Activated CD8-positive, alpha-beta memory T cell treated with anti-CD3 and anti-CD28 coated beads for 1 hour (primary cell): Measurements from ENCODE around the gene BCAR1.
"Not testable (repeated sequence)": the region's sequence is repeated elsewhere in the genome, so short reads cannot be mapped to it uniquely, and the experiment has no call there.

Experiments used
- DNase-seq, 2 donors: peaks; one replicate each; pipeline ENCODE4 v3.0.0-alpha.2; 2020; ENCODE audit warnings: low read depth in 1 of 2; ENCODE audit errors: extremely low read depth in 1 of 2

The BCAR1 gene, protein sequence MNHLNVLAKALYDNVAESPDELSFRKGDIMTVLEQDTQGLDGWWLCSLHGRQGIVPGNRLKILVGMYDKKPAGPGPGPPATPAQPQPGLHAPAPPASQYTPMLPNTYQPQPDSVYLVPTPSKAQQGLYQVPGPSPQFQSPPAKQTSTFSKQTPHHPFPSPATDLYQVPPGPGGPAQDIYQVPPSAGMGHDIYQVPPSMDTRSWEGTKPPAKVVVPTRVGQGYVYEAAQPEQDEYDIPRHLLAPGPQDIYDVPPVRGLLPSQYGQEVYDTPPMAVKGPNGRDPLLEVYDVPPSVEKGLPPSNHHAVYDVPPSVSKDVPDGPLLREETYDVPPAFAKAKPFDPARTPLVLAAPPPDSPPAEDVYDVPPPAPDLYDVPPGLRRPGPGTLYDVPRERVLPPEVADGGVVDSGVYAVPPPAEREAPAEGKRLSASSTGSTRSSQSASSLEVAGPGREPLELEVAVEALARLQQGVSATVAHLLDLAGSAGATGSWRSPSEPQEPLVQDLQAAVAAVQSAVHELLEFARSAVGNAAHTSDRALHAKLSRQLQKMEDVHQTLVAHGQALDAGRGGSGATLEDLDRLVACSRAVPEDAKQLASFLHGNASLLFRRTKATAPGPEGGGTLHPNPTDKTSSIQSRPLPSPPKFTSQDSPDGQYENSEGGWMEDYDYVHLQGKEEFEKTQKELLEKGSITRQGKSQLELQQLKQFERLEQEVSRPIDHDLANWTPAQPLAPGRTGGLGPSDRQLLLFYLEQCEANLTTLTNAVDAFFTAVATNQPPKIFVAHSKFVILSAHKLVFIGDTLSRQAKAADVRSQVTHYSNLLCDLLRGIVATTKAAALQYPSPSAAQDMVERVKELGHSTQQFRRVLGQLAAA

DNA sequence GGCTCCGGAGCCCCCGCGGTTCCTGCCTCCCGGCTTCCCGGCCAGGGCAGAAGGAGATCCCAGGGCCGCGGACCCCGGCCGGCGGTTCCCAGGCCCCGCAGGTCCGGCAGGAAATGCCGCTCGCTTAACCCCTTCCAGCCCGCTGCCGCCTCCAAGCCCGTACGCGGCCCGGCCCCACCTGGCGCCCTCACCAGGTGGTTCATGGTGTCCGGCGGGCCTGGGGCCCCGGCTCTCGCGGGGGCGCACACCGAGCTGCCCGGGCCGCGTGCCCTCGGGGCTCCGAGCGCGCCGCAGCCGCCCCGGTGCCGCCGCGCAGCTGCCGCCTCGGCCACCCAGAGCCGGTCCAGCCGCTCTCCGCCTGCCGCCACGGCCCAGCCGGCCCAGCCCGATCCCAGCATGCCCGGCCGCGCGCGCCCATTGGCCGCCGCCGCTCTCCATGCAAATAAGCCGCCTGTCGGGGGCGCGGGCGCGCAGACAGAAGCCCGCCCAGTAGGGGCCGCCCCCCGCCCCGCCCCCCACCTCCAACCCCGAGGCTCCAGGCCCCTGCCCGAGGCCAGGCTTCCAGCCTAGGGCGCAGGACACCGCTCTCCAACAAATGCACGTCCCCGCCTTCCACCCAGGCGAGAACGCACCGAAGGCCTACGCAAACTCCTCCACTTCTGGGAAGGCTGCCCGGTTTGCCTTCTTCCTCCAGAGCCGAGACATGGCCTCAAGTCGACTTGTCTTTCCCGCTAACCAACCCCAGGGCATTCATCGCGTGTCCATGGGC is at the start of gene BCAR1:
BCAR1 (minus strand) TSS at position 345 of the 769 bp plus-strand sequence; CDS start at position 203, 142 bp downstream.
- DNase-seq = no peak

DNA sequence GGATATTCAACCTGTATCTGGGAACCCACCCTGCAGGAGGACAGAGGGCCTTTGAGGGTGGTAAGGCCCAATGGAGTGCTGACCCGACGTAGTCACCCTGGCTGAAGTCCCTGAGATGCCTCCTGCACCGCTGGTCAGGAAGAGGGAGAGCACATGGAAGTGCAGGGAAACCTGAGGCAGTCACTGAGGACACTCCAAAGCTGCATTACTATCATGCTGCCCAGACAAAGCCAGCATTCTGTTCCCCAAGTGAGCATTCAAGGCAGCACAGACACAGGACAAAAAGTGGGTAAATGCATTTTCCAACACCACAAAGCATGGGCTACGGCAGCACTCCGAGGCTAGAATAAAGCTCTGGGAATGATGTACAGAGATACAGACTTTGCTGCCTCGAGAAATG is 46.8 kb upstream of the BCAR1 start:
- DNase-seq = no peak

DNA sequence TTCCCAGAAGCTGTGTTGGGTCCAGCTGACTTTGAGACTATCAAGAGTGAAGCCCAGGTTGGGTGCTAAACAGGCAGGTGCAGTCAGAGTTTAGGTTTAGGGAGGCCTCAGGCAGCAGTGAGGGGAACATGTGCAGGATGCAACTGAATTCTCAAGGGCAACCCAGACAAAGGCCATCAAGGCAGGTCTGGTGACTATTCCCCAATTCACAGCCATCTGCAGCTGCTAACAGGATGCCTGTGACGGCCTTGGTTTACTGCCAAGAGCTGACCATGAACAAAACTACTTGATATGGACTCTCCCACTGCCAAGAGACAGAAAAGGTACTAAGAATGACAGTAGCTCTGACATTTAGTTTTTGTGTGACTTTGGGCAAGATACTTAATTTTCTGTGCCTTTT is 45.2 kb upstream of the BCAR1 start:
- DNase-seq = no peak

- no peak for DNase-seq
Observed at GRCh38 chr16:75294773-75295459, 43.5 kb upstream of the BCAR1 start.

GRCh38 chr16:75293772-75294171 is 42.3 kb upstream of the BCAR1 start:
- no peak for DNase-seq

DNA sequence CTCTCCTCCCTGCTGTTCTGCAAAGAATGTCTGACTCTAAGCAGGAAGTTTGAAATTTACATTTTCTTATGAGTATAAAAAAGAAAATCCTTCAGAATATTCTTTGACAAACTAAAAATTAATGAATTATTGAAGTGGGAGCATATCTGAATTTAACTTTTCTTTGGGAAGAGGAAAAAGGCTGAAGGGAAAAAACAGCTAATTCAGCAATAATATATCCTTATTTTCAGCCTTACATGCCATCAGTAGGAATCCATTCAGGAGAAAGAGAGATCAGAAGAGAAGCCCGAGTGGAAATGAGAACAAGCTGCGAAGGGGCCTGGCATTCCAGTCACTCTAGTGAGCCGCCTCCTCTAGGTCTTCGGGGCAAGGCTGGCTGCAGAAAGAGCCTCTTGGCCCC is 41.7 kb upstream of the BCAR1 start:
- no peak for DNase-seq

- no peak for DNase-seq
Observed at GRCh38 chr16:75292691-75293090, 41.3 kb upstream of the BCAR1 start.

GRCh38 chr16:75289189-75289588 is 37.8 kb upstream of the BCAR1 start:
- DNase-seq = no peak

GRCh38 chr16:75288596-75289120 is 37.2 kb upstream of the BCAR1 start:
- peak in 1 of 2 donors; percentile 40 for DNase-seq

GRCh38 chr16:75288181-75288580 is 36.8 kb upstream of the BCAR1 start:
- no peak for DNase-seq

DNA sequence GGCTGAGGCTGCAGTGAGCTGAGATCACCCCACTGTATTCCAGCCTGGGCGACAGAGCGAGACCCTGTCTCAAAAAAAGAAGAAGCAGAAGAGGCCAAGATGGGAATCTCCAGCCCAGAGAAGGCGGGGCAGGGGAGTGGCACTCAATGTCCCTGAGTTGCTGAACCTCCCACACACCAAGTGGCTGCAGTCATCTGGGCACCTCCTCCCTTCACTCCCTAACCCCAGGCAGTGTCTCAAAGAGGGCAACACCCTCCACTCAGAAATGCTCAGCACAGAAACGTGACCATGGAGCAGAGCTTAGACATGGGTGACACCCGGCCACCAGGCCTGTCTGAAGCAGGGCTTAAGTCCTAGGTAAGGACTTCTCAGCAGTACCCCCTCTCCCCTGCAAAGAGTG is 36.3 kb upstream of the BCAR1 start:
- no peak for DNase-seq

- DNase-seq = no peak
Observed at GRCh38 chr16:75286389-75286788, 35.0 kb upstream of the BCAR1 start.

- no peak for DNase-seq
Observed at GRCh38 chr16:75282466-75283281, 31.2 kb upstream of the BCAR1 start.

DNA sequence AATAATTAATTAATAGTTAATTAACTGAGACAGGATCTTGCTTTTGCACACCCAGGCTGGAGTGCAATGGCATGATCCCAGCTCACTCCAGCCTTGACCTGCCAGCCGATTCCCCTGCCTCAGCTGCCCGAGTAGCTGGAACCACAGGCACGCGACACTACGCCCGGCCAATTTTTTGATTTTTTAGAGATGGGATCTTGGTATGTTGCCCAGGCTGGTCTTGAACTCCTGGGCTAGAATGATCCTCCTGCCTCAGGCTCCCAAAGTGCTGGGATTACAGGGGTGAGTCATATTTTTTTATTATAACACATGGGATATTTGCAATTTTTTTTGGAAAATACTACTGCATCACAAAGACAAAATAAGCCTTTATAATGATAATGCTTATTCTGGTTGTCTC is 30.4 kb upstream of the BCAR1 start:
- DNase-seq = no peak

GRCh38 chr16:75281009-75281408 is 29.6 kb upstream of the BCAR1 start:
- DNase-seq = not testable (repeated sequence)

- no peak for DNase-seq
Observed at GRCh38 chr16:75280331-75280804, 28.9 kb upstream of the BCAR1 start.

DNA sequence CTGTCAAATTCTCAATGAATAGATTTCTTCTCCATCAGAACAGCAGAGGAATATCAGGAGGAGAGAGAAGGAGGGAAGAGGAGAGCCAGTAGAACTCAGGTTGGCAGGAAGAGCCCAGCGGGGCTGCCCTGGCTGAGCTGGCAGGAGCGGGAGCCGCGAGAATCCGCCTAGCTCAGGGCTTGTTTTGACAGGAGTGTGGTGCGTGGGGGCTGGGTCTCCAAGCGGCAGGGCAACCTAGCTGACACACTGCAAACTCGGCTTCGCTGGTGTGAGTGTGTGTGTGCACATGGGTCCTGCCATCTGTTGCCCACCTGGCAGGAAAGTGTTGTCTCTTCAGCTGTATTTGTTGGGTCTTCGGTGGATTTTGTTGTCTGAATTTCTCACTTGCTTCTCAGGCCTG is 27.9 kb upstream of the BCAR1 start:
- no peak for DNase-seq

DNA sequence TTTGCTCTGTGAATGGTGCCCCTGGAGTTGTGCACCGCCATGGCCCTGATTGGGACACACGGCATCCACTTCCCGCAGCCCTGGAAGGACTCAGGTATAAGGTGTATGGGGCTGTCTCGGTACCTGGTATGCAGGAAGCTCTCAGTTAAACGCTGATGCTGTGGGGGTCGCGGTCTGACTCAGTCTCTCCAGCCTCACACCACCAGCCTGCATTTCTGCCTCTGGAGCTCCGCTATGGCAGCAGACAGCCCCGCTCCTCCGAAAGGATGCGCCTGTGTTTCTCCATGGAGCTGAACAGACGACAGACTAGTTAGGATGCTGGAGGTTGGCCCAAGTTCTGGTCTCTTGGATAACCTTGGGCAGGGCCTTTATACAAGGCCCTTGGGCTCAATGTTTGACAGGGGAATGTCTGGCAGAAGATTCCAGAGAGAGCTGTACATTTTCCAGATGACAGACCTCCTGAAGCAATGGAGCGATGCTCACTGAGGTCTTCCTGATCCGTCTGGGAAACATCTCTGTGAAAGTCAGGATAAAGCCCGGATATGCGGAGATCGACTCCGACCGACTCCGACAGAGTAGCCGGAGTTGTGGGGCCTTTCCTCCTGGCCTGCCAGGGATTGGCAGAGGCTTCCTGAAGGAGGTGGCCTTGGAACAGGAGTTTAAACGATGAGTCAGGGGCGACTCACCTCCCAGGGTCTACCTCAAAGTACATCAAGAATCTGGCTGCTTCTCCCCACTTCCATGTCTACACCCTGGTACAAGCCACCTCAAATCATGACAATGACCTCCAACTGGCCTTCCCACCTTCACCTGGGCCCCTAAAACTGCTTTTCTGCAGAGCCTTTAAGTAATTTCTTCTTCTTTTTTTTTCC is 21.9 kb upstream of the BCAR1 start:
- DNase-seq = no peak
